NCI-H2196 treated with DMSO at 0.1 percent for 48 hours (cell line): ENCODE data around the gene BBIP1.
"Not testable (repeated sequence)": the region's sequence is repeated elsewhere in the genome, so short reads cannot be mapped to it uniquely, and the experiment has no call there.

ENCODE experiments used
- DNase-seq: peaks from one replicate; lab custom pipeline; 2025; ENCODE audit not compliant: unreplicated experiment; lab: John Stamatoyannopoulos, UW

BBIP1 gene

DNA sequence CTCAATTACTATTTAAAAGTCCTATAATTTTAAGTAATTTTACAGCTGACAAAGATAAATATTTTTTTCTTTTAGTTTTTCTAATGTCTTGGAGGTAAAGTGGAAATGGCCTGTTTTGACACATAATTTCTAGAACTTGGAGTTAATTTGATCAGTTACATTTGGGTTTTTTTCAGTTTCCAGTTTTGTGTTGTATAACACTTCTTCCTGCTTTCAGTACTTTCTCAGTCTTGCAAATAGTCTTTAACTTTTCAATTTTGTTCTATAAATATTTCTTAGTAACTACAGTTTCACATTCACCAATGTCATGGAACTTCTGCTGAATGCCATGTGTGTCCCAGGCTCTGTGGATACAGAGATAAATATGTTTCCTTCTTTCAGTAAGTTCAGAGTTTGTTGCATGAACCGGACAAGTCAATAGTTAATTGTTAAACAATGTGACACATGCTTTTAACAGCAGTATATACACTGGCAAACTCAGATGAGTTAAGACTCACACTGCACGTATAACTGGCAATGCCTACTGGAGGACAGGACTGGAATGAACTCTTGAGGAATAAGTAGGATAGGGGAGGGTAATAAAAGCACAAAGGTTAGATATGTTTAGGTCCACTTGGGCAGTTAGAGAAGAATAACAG lies 5.0 kb upstream of the BBIP1 start:
- DNase-seq = no peak

DNA sequence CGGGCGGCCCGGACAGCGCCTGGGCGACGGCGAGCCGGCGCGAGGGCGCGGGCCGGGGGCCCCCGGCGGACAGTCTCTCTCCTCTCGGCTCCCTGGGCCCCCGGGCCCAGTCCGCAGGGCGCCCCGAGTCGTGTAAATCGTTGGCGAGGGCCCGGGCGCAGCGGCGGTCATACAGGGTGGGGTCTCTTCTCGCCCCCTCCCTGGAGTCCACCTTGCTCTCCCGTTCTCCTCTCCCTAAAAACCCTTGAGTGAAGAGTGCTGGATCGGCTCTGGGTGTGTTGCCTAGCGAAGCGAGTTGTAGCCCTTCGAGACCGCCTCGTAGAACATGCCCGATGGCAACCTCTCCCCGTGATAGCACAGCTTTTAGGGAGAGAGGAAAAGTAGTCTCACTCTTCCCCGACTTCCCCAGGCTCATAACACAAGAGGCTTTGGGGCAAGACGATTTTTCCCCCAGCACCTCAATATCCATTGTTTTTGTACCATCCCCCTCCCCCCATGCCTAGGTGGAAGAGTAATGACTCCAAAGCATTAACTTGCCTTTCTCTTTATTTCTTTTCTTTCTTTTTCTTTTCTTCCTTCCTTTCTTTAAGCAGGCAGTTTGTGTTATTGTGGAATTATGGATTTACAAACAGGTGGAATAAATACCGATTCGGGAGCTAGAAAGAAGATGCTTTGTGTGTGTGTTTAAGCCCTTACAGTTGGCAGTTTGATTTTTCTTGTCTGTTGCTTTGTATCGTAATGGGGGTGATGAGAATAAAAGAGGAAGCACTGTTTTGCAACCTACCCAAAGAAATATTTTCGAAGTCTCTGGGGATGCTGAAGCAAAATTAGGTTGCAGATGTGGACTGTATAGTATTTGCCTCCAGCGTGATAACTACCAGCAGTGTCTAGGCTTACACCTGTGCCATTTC lies 1.2 kb upstream of the BBIP1 start:
- no peak for DNase-seq

GRCh38 chr10:110919349-110919931 lies 460 bp upstream of the BBIP1 start, which contains the start of gene SHOC2:
SHOC2 (plus strand) TSS chr10:110919604; CDS start chr10:110964359, 44,755 bp downstream.
- DNase-seq = peak; percentile 39

GRCh38 chr10:110918269-110918642 lies 724 bp downstream of the BBIP1 start:
- DNase-seq = peak; percentile 51

DNA sequence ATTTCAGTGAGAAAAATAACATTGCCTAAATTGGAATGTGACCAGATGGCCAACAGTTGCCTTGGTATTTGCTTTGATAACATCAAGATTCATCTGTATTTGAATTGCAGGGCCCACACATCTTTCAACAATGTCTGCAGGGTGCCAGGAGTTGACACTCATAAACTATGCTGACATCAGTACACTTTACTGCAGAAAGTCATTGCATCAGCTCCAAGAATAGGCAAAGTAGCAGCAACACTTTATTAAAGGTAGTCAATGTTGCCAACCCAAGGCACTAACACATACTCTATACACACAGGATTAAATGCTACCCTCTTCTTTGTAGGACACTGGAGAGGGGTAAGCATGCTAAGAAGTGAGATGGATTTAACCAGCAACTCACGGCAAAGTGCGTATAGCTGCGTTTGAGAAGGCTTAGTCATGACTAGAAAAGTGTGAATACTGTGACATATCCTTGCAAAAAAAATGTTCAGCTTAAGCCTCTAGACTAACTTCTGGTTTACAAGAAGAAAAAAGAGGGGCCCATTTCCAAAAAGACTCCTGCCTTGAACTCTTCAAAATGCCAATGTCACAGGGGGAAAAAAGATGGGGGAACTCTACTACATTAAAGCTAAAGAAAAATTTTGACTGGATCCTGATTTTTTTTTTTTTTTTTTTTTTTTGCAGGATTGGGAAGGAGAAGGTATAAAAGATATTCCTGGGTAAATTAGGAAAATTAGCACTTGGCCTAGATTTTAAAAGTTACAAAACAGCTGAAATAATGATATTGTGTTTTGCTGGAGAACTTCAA lies 2.2 kb downstream of the BBIP1 start:
- no peak for DNase-seq

GRCh38 chr10:110915600-110915999 lies 3.4 kb downstream of the BBIP1 start:
- DNase-seq = not testable (repeated sequence)

DNA sequence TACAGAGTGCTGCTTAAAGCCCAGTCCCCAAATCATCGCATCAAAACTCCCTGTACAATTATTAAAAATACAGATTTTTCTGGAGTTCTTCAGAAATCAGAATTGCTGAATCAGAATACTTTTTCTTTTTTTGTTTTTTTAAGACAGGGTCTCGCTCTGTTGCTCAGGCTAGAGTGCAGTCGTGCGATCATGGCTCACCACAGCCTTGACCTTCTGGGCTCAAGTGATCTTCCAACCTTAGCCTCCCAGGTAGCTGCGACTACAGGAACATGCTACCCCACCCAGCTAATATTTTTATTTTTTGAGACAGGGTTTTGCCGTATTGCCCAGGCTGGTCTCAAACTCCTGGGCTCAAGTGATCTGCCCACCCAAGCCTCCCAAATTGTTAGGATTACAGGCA lies 3.9 kb downstream of the BBIP1 start:
- DNase-seq = no peak

DNA sequence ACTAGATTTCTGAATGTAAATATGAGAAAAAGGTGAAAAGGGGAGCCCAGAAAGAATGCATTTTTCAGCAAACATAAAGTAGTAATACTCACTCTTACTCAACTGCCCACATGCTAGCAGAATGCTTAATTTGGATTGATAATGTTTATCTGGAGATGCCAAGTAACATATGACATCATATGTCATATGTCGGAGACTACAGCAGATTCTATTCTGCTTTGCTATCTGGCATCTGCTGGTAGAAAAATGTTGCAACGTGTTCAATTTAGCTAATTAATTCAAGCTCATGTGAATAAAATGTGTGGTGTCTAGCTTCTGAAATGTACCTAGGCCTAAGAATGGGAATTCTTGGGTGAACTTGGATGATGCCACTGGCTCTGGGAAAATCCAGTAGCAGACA lies 4.5 kb downstream of the BBIP1 start:
- DNase-seq = no peak

DNA sequence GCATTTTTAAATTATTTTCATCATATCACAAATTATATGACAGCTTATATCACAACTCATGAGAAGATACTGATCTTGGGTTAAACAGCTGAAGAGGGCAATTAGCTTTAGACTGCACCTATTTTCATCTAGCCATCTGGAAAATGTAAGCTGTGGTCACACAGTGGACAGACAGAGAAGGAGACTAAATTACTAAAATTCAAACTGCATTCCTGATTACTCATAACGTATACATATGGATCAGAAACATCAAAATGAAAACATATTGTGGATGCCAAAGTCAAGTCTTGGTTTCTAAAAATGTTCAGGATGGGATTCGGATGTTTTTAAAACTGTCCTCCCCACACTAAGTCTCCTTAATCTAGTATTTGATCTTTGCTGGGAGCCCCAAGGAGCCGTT lies 6.6 kb downstream of the BBIP1 start:
- no peak for DNase-seq

DNA sequence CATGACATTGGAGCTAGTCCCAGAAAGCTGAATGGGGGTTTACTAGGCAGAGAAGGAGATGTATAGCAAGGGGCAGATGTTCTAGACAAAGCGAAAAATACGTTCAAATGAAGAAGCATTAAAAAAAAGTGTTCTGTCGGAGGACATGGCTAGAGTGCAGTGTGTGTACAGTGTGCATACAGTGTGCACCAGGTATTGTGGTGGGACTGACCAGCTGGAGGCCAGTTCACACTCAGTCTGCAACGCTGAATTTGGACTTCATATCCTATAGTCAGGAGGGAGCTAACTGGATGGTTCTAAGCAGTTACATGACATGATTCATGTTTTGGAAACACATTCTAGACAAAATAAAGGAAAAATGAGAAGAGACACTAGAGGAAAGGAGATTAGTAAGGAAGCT lies 8.8 kb downstream of the BBIP1 start:
- no peak for DNase-seq

DNA sequence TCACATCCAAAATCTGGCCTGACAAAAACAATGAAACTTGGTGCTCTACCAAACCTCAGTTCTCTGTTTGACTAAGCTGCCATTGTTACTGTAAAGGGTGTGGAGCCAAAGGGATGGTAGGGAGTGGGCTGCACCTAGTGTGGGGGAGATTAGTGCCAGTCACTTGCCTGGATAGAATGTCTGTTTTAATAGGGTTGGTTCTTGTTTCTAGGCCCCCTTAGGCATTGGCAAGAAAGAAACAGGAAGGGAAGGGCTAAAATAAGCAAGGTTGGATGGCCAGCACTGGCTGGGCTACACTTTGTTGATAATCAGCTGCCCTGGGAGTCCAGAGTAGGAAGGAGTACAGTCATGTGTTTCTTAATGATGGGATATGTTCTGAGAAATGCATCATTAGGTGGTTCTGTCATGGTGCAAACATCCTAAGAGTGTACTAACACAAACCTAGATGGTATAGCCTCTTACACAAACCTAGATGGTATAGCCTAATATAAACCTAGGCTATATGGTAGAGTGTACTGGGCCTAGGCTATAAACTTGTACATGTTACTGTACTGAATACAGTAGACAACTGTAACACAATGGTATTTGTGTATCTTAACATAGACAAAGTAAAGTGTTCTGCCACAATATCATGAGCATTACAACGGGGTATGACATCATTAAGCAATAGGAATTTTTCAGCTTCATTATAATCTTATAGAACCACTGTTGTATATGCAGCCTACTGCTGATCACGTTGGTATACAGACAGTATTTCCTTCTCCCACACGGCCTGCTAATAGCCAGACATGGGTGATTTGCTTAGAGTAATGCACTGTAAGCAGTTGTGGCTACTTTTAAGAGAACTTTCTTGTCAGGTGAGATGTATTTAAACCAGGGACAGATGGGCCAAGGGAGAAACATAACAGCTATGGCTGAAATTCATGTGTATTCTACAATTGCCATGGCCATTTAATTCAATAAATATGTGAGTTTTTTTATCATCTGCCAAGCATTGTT lies 15.4 kb downstream of the BBIP1 start:
- DNase-seq = no peak

- DNase-seq = no peak
Observed at GRCh38 chr10:110901954-110902819, 16.8 kb downstream of the BBIP1 start.

- no peak for DNase-seq
Observed at GRCh38 chr10:110900983-110901382, 18.0 kb downstream of the BBIP1 start.

DNA sequence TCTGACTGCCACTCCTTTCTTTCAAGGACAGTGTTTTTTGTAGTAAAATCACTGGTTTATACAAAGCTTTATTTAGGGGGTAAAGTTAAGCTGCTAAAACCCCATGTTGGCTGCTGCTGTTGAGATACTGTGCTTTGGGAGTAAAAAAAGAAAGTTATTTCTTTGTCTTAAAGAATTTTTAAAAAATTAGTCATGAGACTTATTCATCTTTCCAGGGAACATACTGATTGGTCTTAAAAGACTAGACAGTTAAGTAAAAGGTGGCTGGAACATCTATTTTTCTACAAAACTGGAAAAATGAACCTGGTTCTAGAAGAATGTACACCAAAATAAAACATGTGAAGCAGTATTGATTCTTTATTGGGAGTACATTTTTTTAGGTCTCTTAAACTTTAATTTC lies 20.6 kb downstream of the BBIP1 start:
- no peak for DNase-seq

GRCh38 chr10:110897184-110897583 lies 21.8 kb downstream of the BBIP1 start:
- DNase-seq = no peak

DNA sequence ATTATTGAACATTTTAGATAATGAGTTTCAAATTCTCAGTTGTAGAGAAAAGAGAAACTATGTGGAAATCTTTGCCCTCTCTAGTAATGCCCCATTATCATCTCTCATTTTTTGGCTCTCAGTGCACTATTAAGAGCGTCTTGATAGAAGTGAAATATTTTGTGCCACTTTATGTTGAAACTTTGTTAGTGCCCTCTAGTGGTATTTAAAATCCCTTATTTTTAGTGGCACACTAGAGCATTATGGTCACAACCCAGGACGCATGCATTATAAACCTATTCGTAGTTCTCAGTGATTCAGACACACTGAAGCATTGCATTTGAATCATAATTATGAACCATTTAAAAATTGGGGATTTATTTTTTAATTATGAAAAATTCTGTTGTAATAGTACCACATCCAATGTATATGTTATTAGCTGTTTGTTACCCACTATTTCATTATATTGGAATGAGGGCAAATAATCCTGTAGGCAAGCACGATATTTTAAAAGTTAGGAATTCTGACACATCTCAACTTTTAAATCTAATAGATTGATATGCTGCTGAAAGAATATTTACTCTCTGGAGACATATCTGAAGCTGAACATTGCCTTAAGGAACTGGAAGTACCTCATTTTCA lies 25.3 kb downstream of the BBIP1 start:
- no peak for DNase-seq

DNA sequence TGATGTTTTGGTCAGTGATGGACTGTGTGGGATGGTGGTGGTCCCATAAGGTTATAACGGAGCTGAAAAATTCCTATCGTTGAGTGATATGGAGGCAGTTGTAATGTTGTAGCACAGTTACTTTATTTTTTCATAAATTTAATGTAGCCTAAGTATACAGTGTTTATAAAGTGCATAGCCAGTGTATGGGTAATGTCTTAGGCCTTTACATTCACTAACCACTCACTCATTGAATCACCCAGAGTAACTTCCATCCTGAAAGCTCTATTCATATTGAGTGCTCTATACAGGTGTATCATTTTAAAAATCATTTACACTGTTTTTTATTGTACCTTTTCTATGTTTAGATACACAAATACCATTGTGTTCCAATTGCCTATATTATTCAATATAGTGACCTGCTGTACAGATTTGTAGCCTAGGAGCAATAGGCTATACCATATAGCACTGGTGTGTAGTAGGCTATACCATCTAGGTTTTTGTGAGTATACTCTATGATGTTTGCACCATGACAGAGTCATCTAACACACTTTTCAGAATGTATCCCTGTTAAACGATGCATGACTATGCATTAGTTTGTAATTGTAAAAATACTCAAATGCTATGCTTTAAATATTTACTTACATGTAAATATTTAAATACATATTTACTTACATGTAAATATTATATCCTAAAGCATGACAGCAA lies 26.2 kb downstream of the BBIP1 start:
- DNase-seq = no peak

DNA sequence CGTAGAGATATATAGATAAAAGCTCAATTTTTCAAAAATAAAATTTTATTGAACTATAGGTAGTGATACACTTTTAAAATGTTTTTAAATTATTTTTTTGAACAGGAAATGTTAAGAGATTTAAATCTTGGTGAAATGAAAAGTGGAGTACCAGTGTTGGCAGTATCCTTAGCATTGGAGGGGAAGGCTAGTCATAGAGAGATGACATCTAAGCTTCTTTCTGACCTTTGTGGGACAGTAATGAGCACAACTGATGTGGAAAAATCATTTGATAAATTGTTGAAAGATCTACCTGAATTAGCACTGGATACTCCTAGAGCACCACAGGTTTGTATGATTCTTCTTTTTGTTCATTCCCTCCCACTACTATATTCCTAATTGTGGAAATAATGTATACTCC lies 31.4 kb downstream of the BBIP1 start:
- DNase-seq = no peak
